Left colon (tissue), 2 donors: ENCODE results near the gene RPL39. TPM values are rescaled to one million over a fixed set of nuclear protein-coding genes. Genes with fewer than 3 reads are reported as not detected.

Experiments
- total RNA-seq, 2 donors: library from RNA; stranded (reverse); fragmentation: NEBNext Ultra II Directional; extraction: Animal tissue kit (Norgen Biotek cat#: 25700); gene quantifications; one replicate each; pipeline ENCODE4 v1.2.1, GENCODE V29; 2021
- donor health status: DM: no; HTN: no; CAD: no.
- donor health status: DM: yes; HTN: yes; CAD: no.

RPL39 gene
- total RNA-seq, 2 donors from 2014 or later: 1,215 to 1,372 TPM

Other genes with a start within 250 kb of the RPL39 start
- gene STEEP1, start 226.2 kb downstream of the RPL39 start, total RNA-seq: 10 to 100 TPM; 15.9 to 21.2 TPM
- 10 to 100 TPM; 73.9 to 92.6 TPM for gene UBE2A, start 217.1 kb downstream of the RPL39 start, total RNA-seq
- gene NKRF, start 185.2 kb downstream of the RPL39 start, total RNA-seq: 1 to 10 TPM; 5.5 to 5.7 TPM
- gene SEPTIN6, start 98.5 kb downstream of the RPL39 start, total RNA-seq: 10 to 100 TPM; 11.8 to 15.8 TPM
- gene SOWAHD, start 33.0 kb downstream of the RPL39 start, total RNA-seq: 1 to 10 TPM; 3.0 to 3.5 TPM
- 1 to 10 TPM; 7.4 to 7.9 TPM for gene UPF3B, start 61.3 kb upstream of the RPL39 start, total RNA-seq
- 10 to 100 TPM; 12.9 to 13.4 TPM for gene RNF113A, start 80.1 kb upstream of the RPL39 start, total RNA-seq
- 100 to 1,000 TPM; 201 to 236 TPM for gene NDUFA1, start 80.2 kb upstream of the RPL39 start, total RNA-seq
- not detected for gene AKAP14, start 104.3 kb upstream of the RPL39 start, total RNA-seq
- 1 to 10 TPM; 6.5 to 7.1 TPM for gene NKAP, start 152.1 kb upstream of the RPL39 start, total RNA-seq